HuH-7 (cell line): ENCODE measurements around the gene EIPR1.
A peak's percentile ranks its signal among the peaks of the same experiment; 100 is the strongest.
"Not testable (repeated sequence)": the region's sequence is repeated elsewhere in the genome, so short reads cannot be mapped to it uniquely, and the experiment has no call there.

ENCODE experiments used
- DNase-seq: peaks from one replicate; pipeline ENCODE4 v3.0.0; 2011; ENCODE audit warnings: low spot score

The EIPR1 gene

GRCh38 chr2:3192920-3193319 is 184.7 kb downstream of the EIPR1 start:
- no peak for DNase-seq

DNA sequence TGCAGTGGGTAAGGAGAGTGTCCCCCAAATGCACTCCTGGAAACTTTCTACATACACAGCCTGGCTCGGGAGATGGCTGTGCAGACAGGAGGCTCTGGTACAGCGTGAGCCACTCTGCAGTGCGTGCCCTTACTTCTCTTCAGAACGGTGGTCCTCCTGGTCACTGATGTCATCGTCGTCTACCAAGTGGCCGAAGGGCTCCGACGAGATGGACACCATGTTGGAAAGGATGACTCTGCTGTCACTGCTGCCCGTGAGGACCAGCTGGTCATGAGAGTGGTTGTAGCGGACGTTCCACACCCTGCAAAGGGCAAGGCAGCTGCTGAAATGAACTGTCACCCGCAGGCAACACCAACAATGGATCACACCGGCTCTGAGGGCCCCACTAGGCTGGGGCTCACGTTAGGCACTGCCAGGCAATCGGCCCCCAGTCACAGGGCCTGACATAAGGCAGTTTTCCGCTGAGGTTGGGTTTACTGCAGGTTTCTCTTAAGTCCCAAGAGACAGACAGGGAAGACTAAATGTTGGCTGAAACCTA is 185.3 kb downstream of the EIPR1 start:
- DNase-seq = no peak

DNA sequence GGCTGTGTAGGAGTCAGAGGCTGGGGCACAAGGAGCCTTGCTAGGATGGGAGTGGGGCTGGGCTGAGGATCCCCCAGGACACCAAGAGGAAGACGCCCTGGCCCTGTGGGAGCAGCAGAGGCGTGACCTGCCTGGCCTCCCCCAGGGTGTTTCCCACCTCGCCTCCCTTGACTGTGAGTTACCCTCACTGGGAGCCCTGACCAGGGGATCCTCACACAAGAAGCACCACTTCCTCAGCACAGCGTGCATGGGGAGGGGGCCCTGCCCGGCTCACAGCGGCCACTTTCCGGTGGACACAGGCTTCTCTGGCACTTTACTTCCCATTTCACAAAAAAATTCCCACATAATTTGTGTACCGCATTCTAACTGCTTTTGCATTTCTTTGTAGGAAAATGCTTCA is 187.7 kb downstream of the EIPR1 start:
- DNase-seq = no peak

- no peak for DNase-seq
Observed at GRCh38 chr2:3189076-3189591, 188.5 kb downstream of the EIPR1 start.

GRCh38 chr2:3188405-3188946 is 189.1 kb downstream of the EIPR1 start:
- DNase-seq = no peak

GRCh38 chr2:3187467-3187866 is 190.2 kb downstream of the EIPR1 start:
- no peak for DNase-seq

DNA sequence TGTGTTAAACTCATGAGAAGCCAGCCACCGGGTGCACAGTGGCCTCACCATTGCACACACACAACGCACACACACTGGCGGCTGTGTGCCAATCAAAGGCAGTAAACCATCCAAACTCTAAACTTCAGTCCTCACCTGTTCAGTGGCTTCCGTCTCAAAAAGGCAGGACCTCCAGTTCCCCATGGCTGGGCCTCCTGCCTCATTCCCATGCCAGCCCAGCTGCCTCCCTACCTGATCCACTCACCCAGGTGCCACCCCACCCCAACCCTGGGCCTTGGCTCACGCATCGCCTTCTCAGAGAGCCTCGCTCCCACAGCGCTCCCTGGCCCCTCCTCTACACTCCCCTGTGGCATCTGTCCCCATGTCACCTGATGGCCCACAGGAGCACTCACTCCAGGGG is 190.9 kb downstream of the EIPR1 start:
- DNase-seq = no peak

- no peak for DNase-seq
Observed at GRCh38 chr2:3185910-3186309, 191.7 kb downstream of the EIPR1 start.

- DNase-seq = no peak
Observed at GRCh38 chr2:3185256-3185655, 192.4 kb downstream of the EIPR1 start.

DNA sequence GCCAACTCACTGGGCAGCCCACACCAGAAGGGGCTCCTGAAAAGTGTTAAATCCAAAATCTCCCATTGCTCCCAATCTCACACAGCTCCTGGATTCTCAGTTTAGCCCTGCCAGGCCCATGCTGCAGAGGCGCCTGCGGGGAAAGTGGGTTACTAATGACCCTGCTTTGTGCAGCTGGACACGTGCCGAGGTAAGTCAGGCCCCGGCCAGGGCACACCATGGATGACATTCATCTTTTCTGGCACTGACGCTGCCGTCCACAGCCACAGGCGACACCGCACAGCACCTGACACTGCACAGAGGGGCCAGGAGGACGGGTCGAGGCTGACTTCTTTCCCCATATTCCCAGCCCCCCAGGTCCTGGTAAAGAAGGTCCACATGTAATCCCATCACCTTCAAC is 193.5 kb downstream of the EIPR1 start:
- DNase-seq = no peak

DNA sequence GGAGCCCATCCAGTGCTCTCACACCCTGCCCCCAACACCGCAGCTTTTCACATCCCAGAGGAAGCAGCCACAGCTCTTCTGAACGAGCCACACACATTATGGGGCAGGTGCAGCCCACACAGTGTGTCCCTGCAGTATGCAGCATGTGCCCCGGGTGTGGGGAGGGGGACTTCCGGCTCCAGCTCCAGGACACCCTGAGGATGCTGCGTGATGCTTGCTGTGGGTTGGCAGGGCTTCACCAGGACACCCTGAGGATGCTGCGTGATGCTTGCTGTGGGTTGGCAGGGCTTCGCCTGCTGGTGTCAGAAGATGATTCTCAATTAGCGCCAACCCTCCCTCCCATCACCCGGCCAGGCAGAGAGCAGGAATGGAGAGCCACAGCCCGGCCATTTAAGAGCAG is 193.9 kb downstream of the EIPR1 start:
- no peak for DNase-seq

GRCh38 chr2:3182848-3183247 is 194.8 kb downstream of the EIPR1 start:
- DNase-seq = no peak

DNA sequence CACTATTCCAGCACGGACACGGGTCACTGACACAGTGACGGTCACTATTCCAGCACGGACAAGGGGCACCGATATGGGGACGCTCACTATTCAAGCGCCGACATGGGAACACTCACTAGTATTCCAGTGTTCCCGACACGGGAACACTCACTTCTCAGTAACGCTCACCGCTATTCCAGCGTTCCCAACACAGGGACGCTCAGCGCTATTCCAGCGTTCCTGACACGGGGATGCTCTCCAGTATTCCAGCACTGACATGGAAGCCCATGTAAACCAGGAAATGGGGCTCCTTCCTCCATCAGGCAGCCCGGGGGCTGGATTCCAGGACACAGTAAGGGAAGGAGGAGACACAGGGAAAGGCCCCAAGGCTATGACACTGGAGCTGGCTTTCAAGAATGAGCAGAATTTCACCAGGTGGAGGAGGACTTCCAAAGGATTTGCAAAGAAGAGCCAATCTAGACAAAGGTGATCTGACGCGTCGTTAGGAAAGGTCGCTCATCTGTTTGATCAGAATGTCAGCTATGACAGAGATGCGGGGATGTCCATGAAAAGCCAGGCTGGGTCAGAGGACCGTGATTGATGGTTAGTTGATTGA is 196.1 kb downstream of the EIPR1 start:
- no peak for DNase-seq

DNA sequence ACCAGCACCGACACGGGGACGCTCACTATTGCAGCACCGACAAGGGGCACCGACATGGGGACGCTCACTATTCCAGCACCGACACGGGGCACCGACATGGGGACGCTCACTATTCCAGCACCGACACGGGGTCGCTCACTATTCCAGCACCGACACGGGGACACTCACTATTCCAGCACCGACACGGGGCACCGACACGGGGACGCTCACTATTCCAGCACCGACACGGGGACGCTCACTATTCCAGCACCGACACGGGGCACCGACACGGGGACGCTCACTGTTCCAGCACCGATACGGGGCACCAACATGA is 196.8 kb downstream of the EIPR1 start:
- DNase-seq = not testable (repeated sequence)

- no peak for DNase-seq
Observed at GRCh38 chr2:3180082-3180908, 197.3 kb downstream of the EIPR1 start.

GRCh38 chr2:3179626-3180025 is 198.0 kb downstream of the EIPR1 start:
- DNase-seq = no peak

DNA sequence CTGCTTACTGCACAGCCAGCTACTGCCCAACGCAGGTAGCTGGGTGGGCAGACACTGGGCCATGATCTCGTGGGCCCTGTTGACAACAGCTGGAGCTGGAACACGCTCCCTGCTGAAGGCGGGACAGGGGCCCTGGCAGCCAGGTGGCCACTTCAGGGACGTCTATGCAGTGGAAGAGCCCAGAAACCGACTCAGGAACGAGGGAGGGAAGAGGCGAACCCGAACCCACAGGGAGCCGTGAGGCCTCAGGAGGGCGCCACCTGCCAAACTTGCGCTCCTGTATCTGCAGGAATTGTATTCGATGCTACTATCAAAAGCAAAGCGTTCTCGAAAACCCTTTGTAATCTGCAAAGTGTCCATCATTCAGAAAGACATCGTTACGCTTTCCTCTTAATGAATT is 198.4 kb downstream of the EIPR1 start:
- peak; percentile 36 for DNase-seq

GRCh38 chr2:3178578-3179031 is 199.0 kb downstream of the EIPR1 start:
- DNase-seq = no peak

DNA sequence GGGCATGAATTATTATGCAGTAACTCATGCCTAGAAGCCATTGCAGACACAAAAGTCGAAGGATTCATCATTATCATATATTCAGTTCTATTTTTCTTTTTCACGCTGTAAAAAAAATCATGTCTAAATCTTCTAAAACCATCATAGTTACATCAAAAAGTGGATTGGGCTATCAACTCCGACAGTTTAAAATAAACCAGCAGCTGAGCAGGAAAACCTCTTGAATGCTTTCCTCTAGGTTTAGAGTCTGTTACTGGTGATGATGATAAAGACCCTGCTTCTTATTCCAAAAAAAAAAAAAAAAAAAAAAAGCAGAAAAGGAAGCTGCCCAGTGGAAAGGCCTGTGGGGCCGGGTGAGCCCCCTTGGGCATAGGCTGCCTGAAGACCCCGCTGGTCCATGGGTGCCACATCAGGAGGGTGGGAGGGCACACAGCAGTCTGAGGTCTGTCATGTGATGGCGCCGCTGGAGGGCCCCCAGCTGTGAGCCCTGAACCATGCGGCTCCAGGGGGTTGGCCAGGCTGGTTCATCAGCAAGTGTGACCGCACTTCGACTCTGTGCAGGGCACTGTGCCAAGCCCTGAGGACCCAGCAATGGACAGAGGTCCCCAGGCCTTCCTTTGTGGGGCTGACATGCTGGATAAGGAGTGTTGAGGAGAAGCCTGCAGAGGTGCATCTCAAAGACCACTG is 199.6 kb downstream of the EIPR1 start:
- DNase-seq = no peak

GRCh38 chr2:3176869-3177255 is 200.8 kb downstream of the EIPR1 start:
- no peak for DNase-seq

GRCh38 chr2:3176071-3176868 is 201.3 kb downstream of the EIPR1 start:
- DNase-seq = no peak

GRCh38 chr2:3175568-3175955 is 202.1 kb downstream of the EIPR1 start:
- no peak for DNase-seq
